K562 (cell line): ENCODE results near the gene MGRN1. TPM values are rescaled to one million over a fixed set of nuclear protein-coding genes. Genes with fewer than 3 reads are reported as not detected.

Source experiments
- ATAC-seq: fragments of 200-7000 bp; cut with Tn5 transposase; 3 replicates; pipeline ENCODE4 v1.9.1; 2020; ENCODE audit warnings: moderate library complexity
- BruUV-seq: library from RNA; stranded (reverse); fragments of 400-500 nt; replicated peaks from 2 replicates; lab custom pipeline; 2021; lab: Mats Ljungman, UMichigan
- CTCF ChIA-PET: fragments of 300-600 bp; formaldehyde crosslinking; extraction: SDS; loops from one replicate; lab custom pipeline; 2021; ENCODE audit warnings: low intra/inter-chr PET ratio; lab: Yijun Ruan, JAX
- POLR2A ChIA-PET: fragments of 300-600, 350-650 bp; sonication (Branson Sonifier 250); formaldehyde crosslinking; extraction: SDS; loops from one replicate; lab custom pipeline; 2021; ENCODE audit warnings: antibody characterized with exemption, inconsistent platforms; lab: Yijun Ruan, JAX
- DNase-seq, 4 experiments: peaks; one replicate each; pipeline versions ENCODE4 v3.0.0 to v3.0.0-alpha.2; 2011 to 2018; ENCODE audit warnings: low spot score in 3 of 4, mixed read lengths in 3 of 4; ENCODE audit errors: extremely low read depth in 1 of 4
- FAIRE-seq: peaks from 2 replicates; lab custom pipeline; 2011; peaks lifted over from hg19 to GRCh38; lab: Jason Lieb, UNC
- H2AFZ ChIP-seq: 2 replicates; pipeline ENCODE4 v1.6.0; 2011; ENCODE audit warnings: low read depth, low read length, control low read depth, inconsistent platforms
- H3K27ac ChIP-seq: fragments of 200-600 bp; 3 replicates; pipeline ENCODE4 v1.8.0; 2011; ENCODE audit warnings: low read depth, mild to moderate bottlenecking, control low read depth, inconsistent platforms, low read length, moderate library complexity, mixed read lengths; ENCODE audit errors: extremely low read depth
- H3K27me3 ChIP-seq, 2 experiments: fragments of 300-600 bp in 1 of 2; 2 replicates in 1 of 2; 3 replicates in 1 of 2; pipeline versions ENCODE4 v1.6.0 to v1.8.0; 2011; ENCODE audit warnings: inconsistent platforms in 2 of 2, low read length in 2 of 2, mild to moderate bottlenecking in 1 of 2, mixed read lengths in 1 of 2, moderate library complexity in 1 of 2; ENCODE audit not compliant: control insufficient read depth in 2 of 2, insufficient read depth in 2 of 2
- H3K36me3 ChIP-seq: fragments of 300-600 bp; 3 replicates; pipeline ENCODE4 v1.8.0; 2011; ENCODE audit warnings: mild to moderate bottlenecking, low read length, inconsistent platforms; ENCODE audit not compliant: control insufficient read depth, insufficient read depth
- H3K4me1 ChIP-seq, 2 experiments: fragments of 200-600 bp in 1 of 2; replicated peaks in 1 of 2; 2 replicates in 1 of 2; 3 replicates in 1 of 2; pipeline versions ENCODE4 v1.5.1 to v1.8.0; 2011; ENCODE audit warnings: inconsistent platforms in 2 of 2, low read length in 2 of 2, mild to moderate bottlenecking in 1 of 2, mixed read lengths in 1 of 2, moderate library complexity in 1 of 2; ENCODE audit not compliant: control insufficient read depth in 2 of 2, insufficient read depth in 2 of 2
- H3K4me2 ChIP-seq: 2 replicates; pipeline ENCODE4 v1.6.1; 2011; ENCODE audit warnings: low read length, control low read depth, inconsistent platforms, mixed read lengths; ENCODE audit not compliant: insufficient read depth
- H3K4me3 ChIP-seq: fragments of 200-600 bp; sonication (generic), shearing (Covaris generic); 2 replicates; pipeline ENCODE4 v1.5.1; 2016; ENCODE audit warnings: control low read depth, inconsistent platforms
- H3K79me2 ChIP-seq: fragments of 200-600 bp; 3 replicates; pipeline ENCODE4 v1.8.0; 2011; ENCODE audit warnings: low read length, inconsistent platforms; ENCODE audit not compliant: control insufficient read depth, insufficient read depth
- H3K9ac ChIP-seq, 2 experiments: 2 replicates each; pipeline versions ENCODE4 v1.6.0 to v1.6.1; 2011; ENCODE audit warnings: low read depth in 2 of 2, low read length in 2 of 2, control low read depth in 1 of 2, inconsistent platforms in 1 of 2, mild to moderate bottlenecking in 1 of 2, mixed read lengths in 1 of 2; ENCODE audit not compliant: insufficient read depth in 1 of 2
- H3K9me1 ChIP-seq: one replicate; pipeline ENCODE4 v1.6.0; 2011; ENCODE audit warnings: inconsistent platforms, mild to moderate bottlenecking, low read length, moderate library complexity; ENCODE audit not compliant: control insufficient read depth, insufficient read depth
- H3K9me3 ChIP-seq: replicated peaks from 2 replicates; pipeline ENCODE4 v1.5.1; 2011; ENCODE audit warnings: low read depth, low read length, inconsistent platforms; ENCODE audit not compliant: control insufficient read depth, insufficient read depth
- H4K20me1 ChIP-seq: replicated peaks from 2 replicates; pipeline ENCODE4 v1.6.1; 2011; ENCODE audit warnings: low read length, inconsistent platforms, mixed read lengths; ENCODE audit not compliant: control insufficient read depth, insufficient read depth
- ASH1L ChIP-seq: fragments of 450-650 bp; IDR thresholded peaks from 2 replicates; pipeline ENCODE4 v1.6.1; 2018; ENCODE audit warnings: borderline replicate concordance, mild to moderate bottlenecking, low read depth; ENCODE audit not compliant: partially characterized antibody
- ATF4 ChIP-seq: fragments of 450-650 bp; formaldehyde crosslinking; IDR thresholded peaks from 2 replicates; pipeline ENCODE4 v1.4.0; 2022; ENCODE audit warnings: mild to moderate bottlenecking, moderate library complexity
- CBX2 ChIP-seq: fragments of 200-600 bp; sonication (generic); IDR thresholded peaks from one replicate; pipeline ENCODE4 v1.6.1; 2012; ENCODE audit warnings: mild to moderate bottlenecking, low read length, inconsistent platforms; ENCODE audit not compliant: insufficient read depth, poor library complexity, severe bottlenecking
- HDAC6 ChIP-seq: IDR thresholded peaks from 2 replicates; pipeline ENCODE4 v1.6.1; 2012; ENCODE audit warnings: low read depth, mild to moderate bottlenecking, control low read depth, inconsistent platforms, low read length, moderate library complexity
- PBX2 ChIP-seq, 2 experiments: IDR thresholded peaks in 1 of 2; conservative IDR thresholded peaks in 1 of 2; 2 replicates each; pipeline ENCODE4 v1.6.1; 2016; ENCODE audit warnings: low read depth in 2 of 2, mild to moderate bottlenecking in 1 of 2, missing compliant biosample characterization in 1 of 2, missing genetic modification characterization in 1 of 2, moderate library complexity in 1 of 2
- SREBF1 ChIP-seq: fragments of 150-350 bp; IDR thresholded peaks from 2 replicates; pipeline ENCODE4 v1.6.1; 2014; ENCODE audit warnings: antibody characterized with exemption, low read depth, low read length, borderline replicate concordance
- THRA ChIP-seq: fragments of 450-650 bp; IDR thresholded peaks from 2 replicates; pipeline ENCODE4 v1.6.1; 2017; ENCODE audit warnings: mild to moderate bottlenecking, moderate library complexity
- ZBTB11 ChIP-seq, 3 experiments: fragments of 200-800 bp in 1 of 3; fragments of 250-450 bp in 1 of 3; fragments of 450-650 bp in 1 of 3; sonication (Bioruptor Pico) in 1 of 3; sonication (Bioruptor generic) in 1 of 3; formaldehyde crosslinking in 1 of 3; IDR thresholded peaks; 2 replicates each; pipeline versions ENCODE4 v1.6.1 to v1.8.0; 2016 to 2022; ENCODE audit warnings: mild to moderate bottlenecking in 2 of 3, missing genetic modification characterization in 2 of 3, missing compliant biosample characterization in 1 of 3, moderate library complexity in 1 of 3
- ZNF551 ChIP-seq: fragments of 250-450 bp; sonication (Bioruptor Pico); IDR thresholded peaks from 2 replicates; pipeline ENCODE4 v1.5.0; 2021; ENCODE audit warnings: mild to moderate bottlenecking, moderate library complexity
- ZNF695 ChIP-seq: fragments of 450-650 bp; formaldehyde crosslinking; IDR thresholded peaks from 2 replicates; pipeline ENCODE4 v1.4.0; 2020; ENCODE audit warnings: mild to moderate bottlenecking, moderate library complexity
- ZNF79 ChIP-seq: fragments of 250-450 bp; sonication (Bioruptor Pico); IDR thresholded peaks from 2 replicates; pipeline ENCODE4 v1.4.0; 2020; ENCODE audit warnings: low read depth, mild to moderate bottlenecking, moderate library complexity
- WGBS: fragments of 100-300 bp; shearing (Covaris generic); methylation state at CpG from one replicate; pipeline ENCODE4 v1.1.6; 2016; ENCODE audit warnings: low coverage, mixed read lengths; ENCODE audit not compliant: insufficient coverage; ENCODE audit errors: missing lambda C conversion rate; 5-methylcytosine and 5-hydroxymethylcytosine counted together
- in situ Hi-C: fragments of 300-500 bp; cut with MboI; formaldehyde crosslinking; loops from 4 replicates; pipeline ENCODE4 v1.15.0; 2018; ENCODE audit warnings: inconsistent platforms, mixed read lengths
- intact Hi-C: fragments of 100-400 bp; cut with micrococcal nuclease; formaldehyde crosslinking; loops from 2 replicates; pipeline ENCODE4 v1.14.2; 2022
- polyA plus RNA-seq, 8 experiments: library from polyadenylated mRNA; depleted of rRNA in 4 of 8; stranded (reverse) in 5 of 8; unstranded in 3 of 8; fragments of >200 nt; fragmentation: Nextera tagmentation in 2 of 8; fragmentation: Illumina TruSeq in 1 of 8; extraction: Ambion mirVana in 2 of 8; extraction: Trizol in 1 of 8; gene quantifications; 2 replicates each; pipeline versions ENCODE4 v1.2.1 to v1.2.3, GENCODE V29; 2011 to 2014; ENCODE audit warnings: inconsistent platforms in 1 of 8, missing spikeins in 1 of 8
- total RNA-seq, 7 experiments: library from RNA; depleted of rRNA in 6 of 7; stranded (reverse); fragments of >200 nt in 6 of 7; fragmentation: Illumina TruSeq in 2 of 7; extraction: Trizol in 2 of 7; gene quantifications; 2 replicates each; pipeline versions ENCODE4 v1.2.1 to v1.2.3, GENCODE V29; 2011 to 2021; ENCODE audit warnings: low replicate concordance in 1 of 7

The MGRN1 gene
- total and polyA plus RNA-seq, 9 of the 15 experiments (the other 6 are each of a cell fraction or from before 2014, with no cell fraction given) = 0.15 to 37.9 (median 6.0) TPM

- Histone ChIP-seq H3K79me2 (peaks cover 28% of the 10 kb centered on the region), H3K4me1 (peaks cover under 1 to 14% of the 10 kb centered on the region in 2 experiments; a peak in 3 of 5 replicates), H3K9me1 (no peaks in the 10 kb centered on the region), H2AFZ (no peak overlapping the region), H3K4me3 (no peak overlapping the region), H3K9ac (no peak overlapping the region), H3K9me3 (no peaks in the 10 kb centered on the region), H3K36me3 (peaks cover 53% of the 10 kb centered on the region), H3K27me3 (no peaks in the 10 kb centered on the region), H3K4me2 (no peak overlapping the region), H3K27ac (no peak overlapping the region), H4K20me1 (peaks cover 2% of the 10 kb centered on the region)
- FAIRE-seq (no peak), DNase-seq (no peak), ATAC-seq (no peak)
- ChIA-PET POLR2A (interaction anchor here (0.7 to 0.8 kb wide), 2 partner anchors 104 to 168 kb away, joined by 3 read pairs; no protein-coding TSS in a partner anchor), CTCF (no interaction called here)
- no TSS peak for BruUV-seq
- intact Hi-C loops = loop anchor here (5.0 kb wide), 1 partner anchor 117 kb away; the partner anchor contains the start of genes GLYR1 and UBN1
- in situ Hi-C loops = no loop called here
- 91% methylated on average over 14 of the region's 15 CpGs for WGBS
- TF ChIP-seq PBX2 (CRISPR knock-in tag; IDR thresholded peaks at IDR 0.05; ENCODE audit: low read depth) (no peak), PBX2 (tag; conservative IDR thresholded peaks at IDR 0.05; ENCODE audit: low read depth) (no peak), ZNF695 (no peak), ZBTB11 (CRISPR knock-in tag; IDR thresholded peaks at IDR 0.05) (no peak), ATF4 (CRISPR knock-in tag) (no peak), ZNF79 (no peak), CBX2 (no peak), THRA (no peak), SREBF1 (no peak), HDAC6 (no peak), ZNF551 (CRISPR knock-in tag) (no peak), ASH1L (no peak)
Measured at GRCh38 chr16:4729876-4730275, 105.2 kb downstream of the MGRN1 start.
